Hematopoietic multipotent progenitor cell (in vitro differentiated cells): ENCODE data around the gene RGS19. TPM values are rescaled to one million over a fixed set of nuclear protein-coding genes. Genes with fewer than 3 reads are reported as not detected.

ENCODE experiments used
- small RNA-seq: library from RNA; depleted of rRNA; stranded (forward); fragments of <200 nt; gene quantifications from one replicate; pipeline ENCODE3, GENCODE V24; 2012
- total RNA-seq: library from RNA; depleted of rRNA; stranded (reverse); fragments of >200 nt; gene quantifications from one replicate; pipeline ENCODE4 v1.2.3, GENCODE V29; 2012

Gene RGS19
- total RNA-seq, 1 donor: 75.1 TPM

Small RNAs within 50 kb of the gene (small RNA-seq; reads per million reads assigned to genes)
- not detected for gene AL355803.1
- gene MIR6813: 2.8 reads per million, percentile 77 among the genes with 10 or more reads in this experiment

Other genes starting within 250 kb of the RGS19 start
- gene ZBTB46, start 248.3 kb downstream of the RGS19 start, total RNA-seq: 36.4 TPM
- gene ABHD16B, start 218.0 kb downstream of the RGS19 start, total RNA-seq: 0.27 TPM
- gene TPD52L2, start 214.2 kb downstream of the RGS19 start, total RNA-seq: 47.7 TPM
- 38.5 TPM for gene DNAJC5, start 184.4 kb downstream of the RGS19 start, total RNA-seq
- gene UCKL1, start 123.1 kb downstream of the RGS19 start, total RNA-seq: 51.4 TPM
- gene ZNF512B, start 109.6 kb downstream of the RGS19 start, total RNA-seq: 24.8 TPM
- 27.7 TPM for gene SAMD10, start 99.9 kb downstream of the RGS19 start, total RNA-seq
- 116 TPM for gene PRPF6, start 98.4 kb downstream of the RGS19 start, total RNA-seq
- 3.0 TPM for gene C20orf204, start 43.3 kb downstream of the RGS19 start, total RNA-seq
- gene SOX18, start 29.9 kb downstream of the RGS19 start, total RNA-seq: 0.54 TPM
- 32.6 TPM for gene TCEA2, start 16.3 kb downstream of the RGS19 start, total RNA-seq
- gene OPRL1, start 564 bp upstream of the RGS19 start, total RNA-seq: 10.5 TPM
- gene LKAAEAR1, start 4.9 kb upstream of the RGS19 start, total RNA-seq: 5.7 TPM
- 0.27 TPM for gene NPBWR2, start 28.0 kb upstream of the RGS19 start, total RNA-seq
- gene MYT1, start 84.9 kb upstream of the RGS19 start, total RNA-seq: 0.27 TPM
- gene PCMTD2, start 176.2 kb upstream of the RGS19 start, total RNA-seq: 59.5 TPM